ENCODE data around the gene TMEM184B.
A peak's percentile ranks its signal among the peaks of the same experiment; 100 is the strongest.

The TMEM184B gene

DNA sequence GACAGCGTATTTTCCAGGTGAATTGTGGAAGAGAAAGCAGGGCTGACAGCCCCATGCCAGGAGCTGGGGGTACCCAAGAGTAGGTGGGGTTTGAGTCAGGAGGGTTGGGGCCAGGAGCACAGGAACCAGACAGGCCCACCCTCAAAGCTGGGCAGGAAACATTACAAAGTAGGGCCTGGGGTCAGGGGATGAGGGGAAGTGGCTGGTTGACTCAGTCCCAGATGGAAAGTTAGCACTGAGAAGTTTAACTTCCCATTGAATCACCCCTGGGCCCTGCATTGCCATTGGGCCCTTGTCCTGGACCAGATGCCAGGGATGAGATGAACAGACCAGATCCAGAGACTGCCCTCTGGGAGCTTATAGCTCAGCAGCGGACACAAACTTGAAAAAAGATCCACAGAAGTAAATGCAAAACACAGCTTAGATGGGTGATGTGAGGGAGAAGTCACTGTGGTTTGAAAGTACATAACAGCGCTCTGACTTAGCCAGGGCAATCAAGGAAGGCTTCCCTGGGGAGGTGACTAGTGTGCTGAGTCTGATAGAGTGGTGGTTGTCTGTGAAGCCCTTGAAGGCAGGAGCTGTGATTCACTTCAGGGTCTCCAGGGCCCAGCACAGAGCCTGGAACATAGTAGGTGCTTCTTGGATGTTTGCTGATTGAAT, 68.8 kb downstream of the TMEM184B start:
- H2AFZ ChIP-seq (ENCODE audit: low read depth, low read length) = no peak overlapping the region
- H3K9me3 ChIP-seq (ENCODE audit: low read length) = no peaks in the 10 kb centered on the region
- no peaks in the 10 kb centered on the region for H3K36me3 ChIP-seq (ENCODE audit: insufficient read depth, low read length)
- no peak overlapping the region for H3K4me3 ChIP-seq (ENCODE audit: low read length)
- no peaks in the 10 kb centered on the region for H3K27me3 ChIP-seq (ENCODE audit: insufficient read depth, low read length)
- H3K4me1 ChIP-seq (ENCODE audit: insufficient read depth, low read length) = peaks cover 11% of the 10 kb centered on the region

GRCh38 chr22:38203090-38203810, 69.6 kb downstream of the TMEM184B start:
- Histone ChIP-seq H3K27me3 (ENCODE audit: insufficient read depth, low read length) (no peaks in the 10 kb centered on the region), H2AFZ (ENCODE audit: low read depth, low read length) (peak overlapping the region; percentile 71)

DNA sequence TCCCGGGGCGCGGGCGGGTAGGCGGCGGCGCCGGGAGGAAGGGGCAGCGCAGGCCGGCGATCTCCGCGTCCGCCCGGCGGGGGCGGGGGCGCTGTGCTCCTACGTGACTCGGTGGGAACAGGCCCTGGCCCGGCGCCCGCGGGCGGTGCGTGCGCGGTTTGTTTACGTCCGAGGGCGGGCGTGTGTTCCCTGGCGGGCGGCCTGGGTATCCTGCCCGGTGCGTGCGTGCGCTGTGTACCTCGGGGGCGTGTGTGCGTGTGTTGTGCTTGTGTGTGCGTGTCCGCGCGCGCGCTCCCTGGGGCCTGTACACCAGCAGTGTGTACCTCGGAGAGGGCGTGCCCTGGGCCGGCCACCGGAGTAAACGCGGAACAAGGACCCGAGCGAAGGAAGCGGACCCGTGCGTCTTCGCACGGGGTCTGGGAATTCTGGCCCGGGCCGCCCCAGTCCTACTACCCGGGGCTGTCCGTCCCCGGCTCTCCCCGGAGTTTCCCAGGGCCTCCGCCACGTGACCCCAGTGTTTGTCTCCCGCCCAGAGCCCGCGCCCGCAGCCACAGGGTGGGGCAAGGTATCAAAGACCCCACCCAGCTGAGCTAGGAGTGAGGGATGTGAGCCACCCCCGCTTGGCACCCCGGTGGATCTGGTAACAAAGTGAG, 70.2 kb downstream of the TMEM184B start:
- peak overlapping the region; percentile 71 for H3K4me3 ChIP-seq (ENCODE audit: low read length)
- no peaks in the 10 kb centered on the region for H3K36me3 ChIP-seq (ENCODE audit: insufficient read depth, low read length)
- H3K4me1 ChIP-seq (ENCODE audit: insufficient read depth, low read length) = peaks cover 11% of the 10 kb centered on the region
- no peaks in the 10 kb centered on the region for H3K27me3 ChIP-seq (ENCODE audit: insufficient read depth, low read length)
- no peaks in the 10 kb centered on the region for H3K9me3 ChIP-seq (ENCODE audit: low read length)
- H2AFZ ChIP-seq (ENCODE audit: low read depth, low read length) = peak overlapping the region; percentile 71

More at GRCh38 chr22:38203090-38203810, 69.6 kb downstream of the TMEM184B start:
- Histone ChIP-seq H3K4me3 (ENCODE audit: low read length) (peak overlapping the region; percentile 71), H3K9me3 (ENCODE audit: low read length) (no peaks in the 10 kb centered on the region), H3K4me1 (ENCODE audit: insufficient read depth, low read length) (peaks cover 11% of the 10 kb centered on the region), H3K36me3 (ENCODE audit: insufficient read depth, low read length) (no peaks in the 10 kb centered on the region)

DNA sequence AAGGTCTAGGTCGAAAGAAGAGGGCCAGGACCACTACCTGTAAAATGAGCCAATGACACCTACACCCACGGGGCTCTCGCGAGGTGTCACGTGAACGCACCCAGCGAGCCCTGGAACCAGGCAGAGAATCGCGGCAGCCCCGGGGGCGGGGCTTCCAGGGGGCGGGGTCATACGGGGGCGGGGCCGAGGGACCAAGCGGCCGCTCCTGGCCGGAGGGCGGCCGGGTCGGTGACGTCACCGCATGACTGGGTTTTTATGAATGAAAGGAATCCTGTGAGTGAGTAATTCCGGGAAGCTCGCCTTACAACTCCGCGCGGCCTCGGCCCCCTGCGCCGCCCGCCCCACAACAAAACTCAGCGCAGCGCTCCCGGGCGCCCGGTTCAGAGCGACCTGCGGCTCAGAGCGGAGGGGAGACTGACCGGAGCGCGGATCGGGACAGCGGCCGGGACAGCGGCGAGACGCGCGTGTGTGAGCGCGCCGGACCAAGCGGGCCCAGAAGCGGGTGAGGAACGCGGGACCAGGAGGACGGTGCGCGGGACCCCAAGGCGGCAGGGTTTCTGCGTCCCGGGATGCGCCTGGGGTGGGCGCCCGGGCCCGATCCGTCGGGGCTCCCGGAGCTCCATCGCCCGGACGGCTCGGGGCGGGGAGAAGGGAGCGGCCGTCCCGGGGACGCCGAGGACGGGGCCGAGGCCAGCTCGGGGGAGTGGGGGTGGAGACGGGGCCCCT, 70.9 kb downstream of the TMEM184B start, which contains the start of gene MAFF:
TSS of gene MAFF (plus strand) at position 284 of the 726 bp plus-strand sequence. CDS start 11,860 bp downstream, outside the sequence.
- no peaks in the 10 kb centered on the region for H3K9me3 ChIP-seq (ENCODE audit: low read length)
- peak within 1 kb of the TSS; percentile 71 for H3K4me3 ChIP-seq (ENCODE audit: low read length)
- H2AFZ ChIP-seq (ENCODE audit: low read depth, low read length) = peak within 1 kb of the TSS; percentile 71
- H3K4me1 ChIP-seq (ENCODE audit: insufficient read depth, low read length) = peaks cover 11% of the 10 kb centered on the region
- H3K36me3 ChIP-seq (ENCODE audit: insufficient read depth, low read length) = no peaks in the 10 kb centered on the region
- no peaks in the 10 kb centered on the region for H3K27me3 ChIP-seq (ENCODE audit: insufficient read depth, low read length)

GRCh38 chr22:38201371-38201710, 71.5 kb downstream of the TMEM184B start:
- Histone ChIP-seq H2AFZ (ENCODE audit: low read depth, low read length) (peak overlapping the region; percentile 2), H3K4me3 (ENCODE audit: low read length) (peak overlapping the region; percentile 23), H3K4me1 (ENCODE audit: insufficient read depth, low read length) (peaks cover 11% of the 10 kb centered on the region), H3K36me3 (ENCODE audit: insufficient read depth, low read length) (no peaks in the 10 kb centered on the region), H3K9me3 (ENCODE audit: low read length) (no peaks in the 10 kb centered on the region), H3K27me3 (ENCODE audit: insufficient read depth, low read length) (no peaks in the 10 kb centered on the region)

DNA sequence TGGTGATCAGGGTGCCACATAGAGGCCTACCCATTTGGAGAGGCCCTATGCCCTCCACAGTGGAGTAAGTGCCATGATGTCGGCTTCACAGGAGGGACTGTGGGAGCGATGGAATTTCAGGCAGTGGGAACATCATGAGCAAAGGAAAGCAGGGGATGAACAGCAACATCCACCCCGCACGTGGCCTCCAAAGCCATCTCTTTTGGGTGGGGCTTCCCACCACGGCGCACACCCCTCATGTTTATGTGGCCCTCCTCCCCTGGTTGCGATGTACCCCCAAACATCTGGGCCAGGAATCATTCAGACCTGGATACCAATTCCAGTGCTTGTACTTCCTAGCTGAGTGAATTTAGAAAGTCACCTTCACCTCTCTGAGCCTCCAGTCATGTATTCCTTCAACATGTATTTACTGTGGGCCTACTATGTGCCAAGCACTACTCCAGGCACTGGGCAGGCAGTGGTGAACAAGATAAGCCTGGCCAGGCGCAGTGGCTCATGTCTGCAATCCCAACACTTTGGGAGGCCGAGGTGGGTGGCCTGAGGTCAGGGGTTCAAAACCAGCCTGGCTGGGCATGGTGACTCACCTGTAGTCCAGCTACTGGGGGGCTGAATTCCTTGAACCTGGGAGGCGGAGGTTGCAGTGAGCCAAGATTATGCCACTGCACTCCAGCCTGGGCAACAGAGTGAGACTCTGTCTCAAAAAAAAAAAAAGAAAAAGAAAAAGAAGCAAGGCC, 72.8 kb downstream of the TMEM184B start:
- Histone ChIP-seq H3K9me3 (ENCODE audit: low read length) (no peaks in the 10 kb centered on the region), H3K36me3 (ENCODE audit: insufficient read depth, low read length) (no peaks in the 10 kb centered on the region), H3K4me1 (ENCODE audit: insufficient read depth, low read length) (peaks cover 11% of the 10 kb centered on the region), H2AFZ (ENCODE audit: low read depth, low read length) (no peak overlapping the region), H3K27me3 (ENCODE audit: insufficient read depth, low read length) (no peaks in the 10 kb centered on the region), H3K4me3 (ENCODE audit: low read length) (no peak overlapping the region)

- H2AFZ ChIP-seq (ENCODE audit: low read depth, low read length) = no peak overlapping the region
- H3K27me3 ChIP-seq (ENCODE audit: insufficient read depth, low read length) = no peaks in the 10 kb centered on the region
- no peaks in the 10 kb centered on the region for H3K9me3 ChIP-seq (ENCODE audit: low read length)
- no peaks in the 10 kb centered on the region for H3K36me3 ChIP-seq (ENCODE audit: insufficient read depth, low read length)
- H3K4me1 ChIP-seq (ENCODE audit: insufficient read depth, low read length) = peaks cover 3% of the 10 kb centered on the region
- no peak overlapping the region for H3K4me3 ChIP-seq (ENCODE audit: low read length)
Observed at GRCh38 chr22:38196791-38197419, 75.9 kb downstream of the TMEM184B start.

DNA sequence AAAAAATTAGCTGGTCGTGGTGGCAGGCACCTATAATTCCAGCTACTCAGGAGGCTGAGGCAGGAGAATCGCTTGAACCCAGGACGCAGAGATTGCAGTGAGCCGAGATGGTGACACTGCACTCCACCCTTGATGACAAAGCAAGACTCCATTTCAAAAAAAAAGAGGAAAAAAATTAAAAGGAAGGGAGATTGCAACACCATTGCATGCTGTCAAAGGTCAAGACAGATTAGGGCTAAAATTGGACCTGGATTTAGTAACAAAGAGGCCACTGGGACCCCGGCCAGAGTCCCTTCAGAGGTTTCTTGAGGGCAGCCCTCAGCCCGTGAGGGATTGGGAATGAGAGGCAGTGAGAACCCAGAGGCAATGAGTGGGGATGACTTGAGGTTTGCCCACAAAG, 79.2 kb downstream of the TMEM184B start:
- no peaks in the 10 kb centered on the region for H3K36me3 ChIP-seq (ENCODE audit: insufficient read depth, low read length)
- H3K27me3 ChIP-seq (ENCODE audit: insufficient read depth, low read length) = no peaks in the 10 kb centered on the region
- H3K4me1 ChIP-seq (ENCODE audit: insufficient read depth, low read length) = no peaks in the 10 kb centered on the region
- H3K9me3 ChIP-seq (ENCODE audit: low read length) = no peaks in the 10 kb centered on the region
- no peak overlapping the region for H3K4me3 ChIP-seq (ENCODE audit: low read length)
- no peak overlapping the region for H2AFZ ChIP-seq (ENCODE audit: low read depth, low read length)

GRCh38 chr22:38192475-38192863, 80.3 kb downstream of the TMEM184B start:
- H3K27me3 ChIP-seq (ENCODE audit: insufficient read depth, low read length) = no peaks in the 10 kb centered on the region
- no peak overlapping the region for H3K4me3 ChIP-seq (ENCODE audit: low read length)
- H3K36me3 ChIP-seq (ENCODE audit: insufficient read depth, low read length) = no peaks in the 10 kb centered on the region
- H3K9me3 ChIP-seq (ENCODE audit: low read length) = no peaks in the 10 kb centered on the region
- H2AFZ ChIP-seq (ENCODE audit: low read depth, low read length) = no peak overlapping the region
- no peaks in the 10 kb centered on the region for H3K4me1 ChIP-seq (ENCODE audit: insufficient read depth, low read length)

GRCh38 chr22:38191731-38192474, 80.9 kb downstream of the TMEM184B start:
- Histone ChIP-seq H2AFZ (ENCODE audit: low read depth, low read length) (no peak overlapping the region), H3K27me3 (ENCODE audit: insufficient read depth, low read length) (no peaks in the 10 kb centered on the region), H3K9me3 (ENCODE audit: low read length) (no peaks in the 10 kb centered on the region), H3K36me3 (ENCODE audit: insufficient read depth, low read length) (no peaks in the 10 kb centered on the region), H3K4me3 (ENCODE audit: low read length) (no peak overlapping the region), H3K4me1 (ENCODE audit: insufficient read depth, low read length) (no peaks in the 10 kb centered on the region)

- no peak overlapping the region for H2AFZ ChIP-seq (ENCODE audit: low read depth, low read length)
- H3K4me1 ChIP-seq (ENCODE audit: insufficient read depth, low read length) = no peaks in the 10 kb centered on the region
- H3K9me3 ChIP-seq (ENCODE audit: low read length) = no peaks in the 10 kb centered on the region
- H3K4me3 ChIP-seq (ENCODE audit: low read length) = no peak overlapping the region
- H3K27me3 ChIP-seq (ENCODE audit: insufficient read depth, low read length) = no peaks in the 10 kb centered on the region
- H3K36me3 ChIP-seq (ENCODE audit: insufficient read depth, low read length) = no peaks in the 10 kb centered on the region
Observed at GRCh38 chr22:38191055-38191454, 81.8 kb downstream of the TMEM184B start.

GRCh38 chr22:38190581-38190980, 82.2 kb downstream of the TMEM184B start:
- Histone ChIP-seq H3K4me1 (ENCODE audit: insufficient read depth, low read length) (no peaks in the 10 kb centered on the region), H3K9me3 (ENCODE audit: low read length) (no peaks in the 10 kb centered on the region), H2AFZ (ENCODE audit: low read depth, low read length) (no peak overlapping the region), H3K36me3 (ENCODE audit: insufficient read depth, low read length) (no peaks in the 10 kb centered on the region), H3K4me3 (ENCODE audit: low read length) (no peak overlapping the region), H3K27me3 (ENCODE audit: insufficient read depth, low read length) (no peaks in the 10 kb centered on the region)
